H1 (cell line): ENCODE data around the gene MAPRE3. TPM values are rescaled to one million over a fixed set of nuclear protein-coding genes. Genes with fewer than 3 reads are reported as not detected.
A peak's percentile ranks its signal among the peaks of the same experiment; 100 is the strongest.

Experiments used
- CTCF ChIA-PET: fragments of 300-600 bp; sonication (Branson Sonifier 250); formaldehyde crosslinking; loops from one replicate; lab custom pipeline; 2021; ENCODE audit not compliant: partially characterized antibody; lab: Charles Lee
- POLR2A ChIA-PET: fragments of 300-600 bp; sonication (Branson Sonifier 250); formaldehyde crosslinking; loops from one replicate; lab custom pipeline; 2021; ENCODE audit warnings: inconsistent platforms; ENCODE audit not compliant: partially characterized antibody; lab: Charles Lee
- DNase-seq, 2 experiments: peaks; one replicate each; pipeline versions ENCODE4 v3.0.0 to v3.0.0-alpha.2; 2010 to 2022; ENCODE audit warnings: low spot score in 2 of 2, low read depth in 1 of 2, mixed read lengths in 1 of 2
- FAIRE-seq: peaks from 2 replicates; lab custom pipeline; 2011; peaks lifted over from hg19 to GRCh38; lab: Jason Lieb, UNC
- H2AFZ ChIP-seq: 2 replicates; pipeline ENCODE4 v1.8.1; 2012; ENCODE audit warnings: low read length, inconsistent platforms
- H2AK5ac ChIP-seq: 2 replicates; pipeline ENCODE4 v1.6.1; 2013; ENCODE audit warnings: low read depth, low read length
- H2BK120ac ChIP-seq: replicated peaks from 2 replicates; pipeline ENCODE3; 2013; ENCODE audit warnings: low read depth, low read length, inconsistent platforms
- H2BK12ac ChIP-seq: 2 replicates; pipeline ENCODE4 v1.6.1; 2013; ENCODE audit warnings: low read depth, low read length
- H2BK15ac ChIP-seq: 2 replicates; pipeline ENCODE4 v1.6.1; 2013; ENCODE audit warnings: low read length
- H2BK20ac ChIP-seq: 2 replicates; pipeline ENCODE4 v1.6.1; 2013; ENCODE audit warnings: low read length
- H2BK5ac ChIP-seq: 2 replicates; pipeline ENCODE4 v1.6.1; 2013; ENCODE audit warnings: low read depth, low read length
- H3K14ac ChIP-seq: 2 replicates; pipeline ENCODE4 v1.6.1; 2013; ENCODE audit warnings: inconsistent platforms; ENCODE audit not compliant: insufficient read length
- H3K18ac ChIP-seq: 2 replicates; pipeline ENCODE4 v1.6.1; 2013; ENCODE audit warnings: low read length; ENCODE audit errors: extremely low read depth
- H3K23ac ChIP-seq: 2 replicates; pipeline ENCODE4 v1.6.1; 2013; ENCODE audit warnings: inconsistent platforms; ENCODE audit not compliant: insufficient read length
- H3K23me2 ChIP-seq: 2 replicates; pipeline ENCODE4 v1.6.1; 2013; ENCODE audit warnings: low read depth, low read length
- H3K27ac ChIP-seq: 2 replicates; pipeline ENCODE4 v1.6.1; 2011; ENCODE audit warnings: low read depth, low read length, inconsistent platforms
- H3K27me3 ChIP-seq, 4 experiments: replicated peaks in 1 of 4; 1 replicate in 1 of 4; 2 replicates in 3 of 4; pipeline versions ENCODE4 v1.6.1 to v1.8.1; 2011 to 2013; ENCODE audit warnings: low read length in 3 of 4, mild to moderate bottlenecking in 3 of 4, inconsistent platforms in 2 of 4, mixed read lengths in 2 of 4, moderate library complexity in 1 of 4; ENCODE audit not compliant: control insufficient read depth in 3 of 4, insufficient read depth in 3 of 4; ENCODE audit errors: extremely low read depth in 1 of 4
- H3K36me3 ChIP-seq, 4 experiments: 2 replicates each; pipeline versions ENCODE4 v1.6.1 to v1.8.1; 2011 to 2013; ENCODE audit warnings: mild to moderate bottlenecking in 4 of 4, low read length in 3 of 4, moderate library complexity in 2 of 4, control low read depth in 1 of 4, inconsistent platforms in 1 of 4; ENCODE audit not compliant: insufficient read depth in 4 of 4, control insufficient read depth in 2 of 4
- H3K4ac ChIP-seq: replicated peaks from 2 replicates; pipeline ENCODE3; 2013; ENCODE audit warnings: low read length, low read depth, mixed read lengths, inconsistent platforms; ENCODE audit not compliant: insufficient read length
- H3K4me1 ChIP-seq, 4 experiments: replicated peaks in 1 of 4; 1 replicate in 1 of 4; 2 replicates in 3 of 4; pipeline versions ENCODE4 v1.6.1 to v1.8.1; 2011 to 2013; ENCODE audit warnings: low read length in 3 of 4, inconsistent platforms in 2 of 4, mixed read lengths in 1 of 4; ENCODE audit not compliant: insufficient read depth in 4 of 4, control insufficient read depth in 3 of 4
- H3K4me2 ChIP-seq, 2 experiments: 2 replicates each; pipeline versions ENCODE4 v1.6.1 to v1.8.1; 2011 to 2013; ENCODE audit warnings: low read depth in 2 of 2, low read length in 2 of 2, control low read depth in 1 of 2, inconsistent platforms in 1 of 2, mild to moderate bottlenecking in 1 of 2; ENCODE audit not compliant: insufficient read depth in 1 of 2
- H3K4me3 ChIP-seq, 4 experiments: fragments of 200-600, 300-600 bp in 1 of 4; sonication (generic), shearing (Covaris generic), sonication (Bioruptor Twin) in 1 of 4; 2 replicates each; pipeline versions ENCODE4 v1.5.1 to v1.8.1; 2011 to 2016; ENCODE audit warnings: low read length in 4 of 4, low read depth in 3 of 4, control low read depth in 2 of 4, inconsistent platforms in 2 of 4, mild to moderate bottlenecking in 2 of 4, mixed read lengths in 1 of 4, moderate library complexity in 1 of 4; ENCODE audit not compliant: insufficient read depth in 2 of 4; ENCODE audit errors: extremely low read depth in 1 of 4
- H3K56ac ChIP-seq: replicated peaks from 2 replicates; pipeline ENCODE3; 2013; ENCODE audit warnings: low read depth, mild to moderate bottlenecking, mixed read lengths, low read length, inconsistent platforms; ENCODE audit not compliant: insufficient read length
- H3K79me1 ChIP-seq: 2 replicates; pipeline ENCODE4 v1.6.1; 2013; ENCODE audit warnings: low read depth, low read length, control low read depth
- H3K79me2 ChIP-seq, 2 experiments: 2 replicates each; pipeline versions ENCODE4 v1.6.1 to v1.8.1; 2012 to 2013; ENCODE audit warnings: low read length in 2 of 2, mild to moderate bottlenecking in 2 of 2, inconsistent platforms in 1 of 2; ENCODE audit not compliant: insufficient read depth in 2 of 2, control insufficient read depth in 1 of 2
- H3K9ac ChIP-seq, 4 experiments: replicated peaks in 1 of 4; 1 replicate in 1 of 4; 2 replicates in 3 of 4; pipeline versions ENCODE4 v1.6.1 to v1.8.1; 2011 to 2013; ENCODE audit warnings: low read depth in 3 of 4, low read length in 3 of 4, control low read depth in 2 of 4, mild to moderate bottlenecking in 2 of 4, moderate library complexity in 2 of 4, inconsistent platforms in 1 of 4; ENCODE audit errors: extremely low read depth in 1 of 4
- H3K9me3 ChIP-seq, 2 experiments: 2 replicates each; pipeline versions ENCODE4 v1.6.1 to v1.8.1; 2012 to 2013; ENCODE audit warnings: mild to moderate bottlenecking in 2 of 2, moderate library complexity in 2 of 2, control low read depth in 1 of 2, inconsistent platforms in 1 of 2, low read depth in 1 of 2, low read length in 1 of 2, mixed read lengths in 1 of 2; ENCODE audit not compliant: insufficient read depth in 2 of 2
- H4K20me1 ChIP-seq, 2 experiments: replicated peaks in 1 of 2; 2 replicates each; pipeline versions ENCODE3 to v1.8.1; 2011 to 2013; ENCODE audit warnings: inconsistent platforms in 2 of 2, low read length in 2 of 2, mild to moderate bottlenecking in 1 of 2; ENCODE audit not compliant: insufficient read depth in 2 of 2, control insufficient read depth in 1 of 2
- H4K5ac ChIP-seq: 2 replicates; pipeline ENCODE4 v1.6.1; 2013; ENCODE audit warnings: low read length, low read depth, mixed read lengths, inconsistent platforms; ENCODE audit not compliant: insufficient read length
- H4K8ac ChIP-seq: 2 replicates; pipeline ENCODE4 v1.8.0; 2013; ENCODE audit warnings: mild to moderate bottlenecking, moderate library complexity, low read length, inconsistent platforms; ENCODE audit not compliant: insufficient read depth; ENCODE audit errors: extremely low read depth
- H4K91ac ChIP-seq: replicated peaks from 2 replicates; pipeline ENCODE3; 2013; ENCODE audit warnings: low read length, mixed read lengths, inconsistent platforms; ENCODE audit not compliant: insufficient read length
- CHD1 ChIP-seq: IDR thresholded peaks from 2 replicates; pipeline ENCODE4 v1.6.1; 2012; ENCODE audit warnings: low read depth, low read length, improper control_type of control experiment
- CHD2 ChIP-seq: IDR thresholded peaks from 2 replicates; pipeline ENCODE4 v1.6.1; 2012; ENCODE audit warnings: low read length, improper control_type of control experiment
- RAD21 ChIP-seq, 2 experiments: IDR thresholded peaks in 1 of 2; conservative IDR thresholded peaks in 1 of 2; 2 replicates each; pipeline ENCODE4 v1.6.1; 2011; ENCODE audit warnings: low read depth in 2 of 2, low read length in 2 of 2, improper control_type of control experiment in 1 of 2, inconsistent platforms in 1 of 2, mild to moderate bottlenecking in 1 of 2, moderate library complexity in 1 of 2
- SIN3A ChIP-seq, 2 experiments: IDR thresholded peaks in 1 of 2; conservative IDR thresholded peaks in 1 of 2; 2 replicates each; pipeline ENCODE4 v1.6.1; 2011 to 2012; ENCODE audit warnings: low read length in 2 of 2, improper control_type of control experiment in 1 of 2, low read depth in 1 of 2, mild to moderate bottlenecking in 1 of 2
- WGBS, 2 experiments: shearing (Covaris generic) in 1 of 2; methylation state at CpG; one replicate each; pipeline versions ENCODE4 v1.1.6 to v1.1.7; 2013 to 2015; ENCODE audit warnings: low lambda C conversion rate in 2 of 2, mixed read lengths in 2 of 2, inconsistent platforms in 1 of 2, low coverage in 1 of 2, missing lambda C conversion rate in 1 of 2; ENCODE audit not compliant: insufficient replicate concordance in 2 of 2, insufficient coverage in 1 of 2, insufficient read length in 1 of 2; ENCODE audit errors: extremely low coverage in 1 of 2, missing lambda C conversion rate in 1 of 2; 5-methylcytosine and 5-hydroxymethylcytosine counted together
- polyA plus RNA-seq, 7 experiments: library from polyadenylated mRNA; depleted of rRNA in 3 of 7; stranded (reverse) in 5 of 7; unstranded in 2 of 7; fragments of >200 nt in 5 of 7; fragments of 200-250 nt in 2 of 7; gene quantifications; 1 replicate in 5 of 7; 2 replicates in 1 of 7; 4 replicates in 1 of 7; pipeline versions ENCODE4 v1.2.1 to v1.2.3, GENCODE V29; 2011 to 2013; ENCODE audit warnings: missing spikeins in 2 of 7, mixed read lengths in 2 of 7
- total RNA-seq: library from RNA; stranded (reverse); fragmentation: NEBNext Ultra II Directional; extraction: Animal tissue kit (Norgen Biotek cat#: 25700); gene quantifications from 2 replicates; pipeline ENCODE4 v1.2.1, GENCODE V29; 2021
- TF ChIP-seq, protein P1 (sequence below), 3 experiments: IDR thresholded peaks; 1 replicate in 2 of 3; 2 replicates in 1 of 3; pipeline versions ENCODE4 v1.5.1 to v1.6.1; 2011; ENCODE audit warnings: low read length in 3 of 3, mild to moderate bottlenecking in 3 of 3, inconsistent platforms in 2 of 3, low read depth in 1 of 3, moderate library complexity in 1 of 3; ENCODE audit not compliant: insufficient read depth in 1 of 3; ENCODE audit errors: control extremely low read depth in 1 of 3

MAPRE3 gene
- total and polyA plus RNA-seq, 2 of the 8 experiments (the other 6 are each of a cell fraction or from before 2014, with no cell fraction given): 4.9 to 6.6 TPM

DNA sequence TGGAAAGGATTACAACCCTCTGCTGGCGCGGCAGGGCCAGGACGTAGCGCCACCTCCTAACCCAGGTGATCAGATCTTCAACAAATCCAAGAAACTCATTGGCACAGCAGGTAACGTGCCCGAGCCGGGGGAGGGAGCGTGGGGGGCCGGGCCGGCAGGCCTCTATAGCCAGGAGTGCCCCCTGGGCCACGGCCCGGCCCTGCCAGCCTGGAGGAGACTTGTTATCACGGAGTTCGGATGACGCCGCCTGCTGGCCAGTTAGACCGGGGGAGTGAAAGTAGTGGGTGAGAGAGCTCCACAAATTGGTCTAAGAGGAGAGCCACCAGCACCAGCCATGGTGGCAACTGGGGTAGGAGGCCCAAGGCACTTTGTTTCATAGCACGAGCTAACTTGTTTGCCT, 53.8 kb downstream of the MAPRE3 start:
- DNase-seq (peak; percentile 47 to 87), FAIRE-seq (no peak)
- Histone ChIP-seq H2BK5ac (no peak overlapping the region), H3K18ac (no peak overlapping the region; the same call in 1 of the 2 replicates), H2BK20ac (no peak overlapping the region), H2BK120ac (no peak overlapping the region), H2AFZ (no peak overlapping the region), H3K9ac (no peak overlapping the region), H2BK12ac (no peak overlapping the region), H3K4ac (no peak overlapping the region), H3K4me2 (no peak overlapping the region), H3K27ac (no peak overlapping the region), H3K79me2 (no peaks in the 10 kb centered on the region), H4K91ac (no peak overlapping the region), H3K56ac (no peak overlapping the region), H3K4me3 (no peak overlapping the region), H3K23me2 (no peaks in the 10 kb centered on the region), H3K36me3 (peaks cover 0 to 3% (median 1%) of the 10 kb centered on the region in 4 experiments; a peak in 3 of 8 replicates), H4K8ac (no peak overlapping the region; the same call in 1 of the 2 replicates), H3K14ac (no peak overlapping the region), H3K4me1 (peaks cover 0 to 4% (median under 1%) of the 10 kb centered on the region in 4 experiments; a peak in 1 of 7 replicates), H3K79me1 (peaks cover 2% of the 10 kb centered on the region; the same call in 1 of the 2 replicates), H2BK15ac (no peak overlapping the region), H4K5ac (no peak overlapping the region), H3K9me3 (no peaks in the 10 kb centered on the region), H2AK5ac (no peak overlapping the region), H3K27me3 (no peaks in the 10 kb centered on the region; a peak in 1 of 7 replicates), H3K23ac (no peak overlapping the region), H4K20me1 (peaks cover 0 to 11% of the 10 kb centered on the region in 2 experiments)
- CTCF ChIA-PET: interaction anchor here (0.6 to 6.1 kb wide), 40 partner anchors 8 to 584 kb away, joined by 3 to 122 read pairs (median 6); partner anchors contain the start of genes AGBL5, DPYSL5, MAPRE3 and TMEM214
- TF ChIP-seq SIN3A (conservative IDR thresholded peaks at IDR 0.05 in 1 of 2, IDR thresholded peaks at IDR 0.05 in 1 of 2; ENCODE audit: low read depth in 1 of 2, low read length in 2 of 2) (0 out of 4 replicates have a peak, but pooled peaks of 1 of the 2 experiments have one; percentile 26), RAD21 (IDR thresholded peaks at IDR 0.05 in 1 of 2, conservative IDR thresholded peaks at IDR 0.05 in 1 of 2; ENCODE audit: low read depth in 2 of 2, low read length in 2 of 2) (peak; percentile 52 to 63), CHD2 (no peak), CHD1 (no peak)
- TF ChIP-seq, protein P1, sequence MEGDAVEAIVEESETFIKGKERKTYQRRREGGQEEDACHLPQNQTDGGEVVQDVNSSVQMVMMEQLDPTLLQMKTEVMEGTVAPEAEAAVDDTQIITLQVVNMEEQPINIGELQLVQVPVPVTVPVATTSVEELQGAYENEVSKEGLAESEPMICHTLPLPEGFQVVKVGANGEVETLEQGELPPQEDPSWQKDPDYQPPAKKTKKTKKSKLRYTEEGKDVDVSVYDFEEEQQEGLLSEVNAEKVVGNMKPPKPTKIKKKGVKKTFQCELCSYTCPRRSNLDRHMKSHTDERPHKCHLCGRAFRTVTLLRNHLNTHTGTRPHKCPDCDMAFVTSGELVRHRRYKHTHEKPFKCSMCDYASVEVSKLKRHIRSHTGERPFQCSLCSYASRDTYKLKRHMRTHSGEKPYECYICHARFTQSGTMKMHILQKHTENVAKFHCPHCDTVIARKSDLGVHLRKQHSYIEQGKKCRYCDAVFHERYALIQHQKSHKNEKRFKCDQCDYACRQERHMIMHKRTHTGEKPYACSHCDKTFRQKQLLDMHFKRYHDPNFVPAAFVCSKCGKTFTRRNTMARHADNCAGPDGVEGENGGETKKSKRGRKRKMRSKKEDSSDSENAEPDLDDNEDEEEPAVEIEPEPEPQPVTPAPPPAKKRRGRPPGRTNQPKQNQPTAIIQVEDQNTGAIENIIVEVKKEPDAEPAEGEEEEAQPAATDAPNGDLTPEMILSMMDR (IDR thresholded peaks at IDR 0.05; ENCODE audit: control extremely low read depth in 1 of 3, insufficient read depth in 1 of 3, low read depth in 1 of 3, low read length in 3 of 3): peak; percentile 79 to 81 (median 79)
- WGBS, 2 experiments: 61% methylated on average over 15 of the region's 18 CpGs; no CpG with 5 or more reads in 1 of the 2 experiments
- POLR2A ChIA-PET: interaction anchor here (0.7 to 1.6 kb wide), 5 partner anchors 9 to 188 kb away, joined by 3 to 8 read pairs (median 3); partner anchors contain the start of genes ATRAID, MAPRE3 and SLC5A6
